Stimulated activated CD4-positive, alpha-beta T cell treated with anti-CD3 and anti-CD28 coated beads, Interleukin-1b, Interleukin-23, amount 100 ng/mL, for 4 hours (primary cell): Measurements from ENCODE around the gene CAPN13.

ENCODE experiments used
- DNase-seq, 2 donors: peaks; one replicate each; pipeline ENCODE4 v3.0.0-alpha.2; 2020; ENCODE audit warnings: low read depth in 2 of 2

The CAPN13 gene, protein sequence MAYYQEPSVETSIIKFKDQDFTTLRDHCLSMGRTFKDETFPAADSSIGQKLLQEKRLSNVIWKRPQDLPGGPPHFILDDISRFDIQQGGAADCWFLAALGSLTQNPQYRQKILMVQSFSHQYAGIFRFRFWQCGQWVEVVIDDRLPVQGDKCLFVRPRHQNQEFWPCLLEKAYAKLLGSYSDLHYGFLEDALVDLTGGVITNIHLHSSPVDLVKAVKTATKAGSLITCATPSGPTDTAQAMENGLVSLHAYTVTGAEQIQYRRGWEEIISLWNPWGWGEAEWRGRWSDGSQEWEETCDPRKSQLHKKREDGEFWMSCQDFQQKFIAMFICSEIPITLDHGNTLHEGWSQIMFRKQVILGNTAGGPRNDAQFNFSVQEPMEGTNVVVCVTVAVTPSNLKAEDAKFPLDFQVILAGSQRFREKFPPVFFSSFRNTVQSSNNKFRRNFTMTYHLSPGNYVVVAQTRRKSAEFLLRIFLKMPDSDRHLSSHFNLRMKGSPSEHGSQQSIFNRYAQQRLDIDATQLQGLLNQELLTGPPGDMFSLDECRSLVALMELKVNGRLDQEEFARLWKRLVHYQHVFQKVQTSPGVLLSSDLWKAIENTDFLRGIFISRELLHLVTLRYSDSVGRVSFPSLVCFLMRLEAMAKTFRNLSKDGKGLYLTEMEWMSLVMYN

DNA sequence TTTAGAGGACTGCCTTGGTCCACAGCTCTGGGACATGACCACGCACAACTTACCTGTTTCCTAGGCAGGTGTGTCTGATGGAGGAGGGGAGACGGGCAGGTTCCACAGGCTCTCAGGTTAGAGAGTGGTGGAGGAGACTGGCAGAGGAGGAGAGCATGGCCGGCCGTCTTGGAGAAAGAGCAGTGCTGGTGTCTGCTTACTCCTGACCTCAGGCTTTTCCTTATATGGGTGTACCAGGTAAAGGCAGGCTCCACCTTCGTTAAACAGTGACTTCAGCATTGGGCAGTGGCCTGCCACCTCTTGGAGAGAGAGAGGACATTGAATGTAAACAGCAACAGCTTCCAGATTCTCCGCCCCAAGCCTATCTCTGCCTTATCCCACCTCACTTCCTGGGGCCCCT is at the start of gene CAPN13:
TSS of gene CAPN13 (minus strand) at position 198 of the 400 bp plus-strand sequence. CDS start 20,121 bp downstream, outside the sequence.
- DNase-seq: no peak

DNA sequence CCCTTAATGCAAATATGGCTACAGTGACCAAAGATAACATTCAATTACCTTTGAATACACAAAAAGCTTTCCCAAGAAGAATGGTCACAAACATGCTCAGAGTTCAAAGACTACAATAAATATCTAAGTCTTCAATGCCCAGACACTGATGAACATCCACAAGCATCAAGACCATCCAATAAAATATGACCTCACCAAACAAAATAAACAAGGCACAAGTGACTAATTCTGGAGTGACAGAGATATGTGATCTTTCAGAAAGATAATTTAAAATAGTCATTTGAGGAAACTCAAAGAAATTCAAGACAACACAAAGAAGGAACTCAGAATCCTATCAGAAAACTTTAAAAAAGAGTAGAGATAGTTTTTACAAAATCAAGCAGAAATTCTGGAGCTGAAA is 40.6 kb upstream of the CAPN13 start:
- DNase-seq: no peak

DNA sequence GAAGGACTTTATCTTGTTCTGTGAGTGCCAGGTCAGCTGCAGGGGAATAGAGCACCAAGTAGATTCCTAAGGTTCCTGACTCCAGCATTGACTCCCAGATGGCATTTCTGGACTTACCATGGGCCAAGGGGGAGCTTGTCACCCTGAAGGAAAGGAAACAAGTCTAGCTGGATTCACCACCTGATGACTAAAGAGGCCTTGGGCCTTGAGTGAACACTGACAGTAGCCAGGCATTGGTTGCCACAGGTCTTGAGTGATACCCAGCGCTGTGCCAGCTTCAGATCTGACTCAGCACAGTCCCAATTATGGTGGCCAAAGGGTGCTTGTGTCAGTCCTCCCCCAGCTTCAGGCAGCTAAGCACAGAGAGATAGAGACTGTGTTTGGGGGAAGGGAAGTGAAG is 40.1 kb upstream of the CAPN13 start:
- DNase-seq: no peak

DNA sequence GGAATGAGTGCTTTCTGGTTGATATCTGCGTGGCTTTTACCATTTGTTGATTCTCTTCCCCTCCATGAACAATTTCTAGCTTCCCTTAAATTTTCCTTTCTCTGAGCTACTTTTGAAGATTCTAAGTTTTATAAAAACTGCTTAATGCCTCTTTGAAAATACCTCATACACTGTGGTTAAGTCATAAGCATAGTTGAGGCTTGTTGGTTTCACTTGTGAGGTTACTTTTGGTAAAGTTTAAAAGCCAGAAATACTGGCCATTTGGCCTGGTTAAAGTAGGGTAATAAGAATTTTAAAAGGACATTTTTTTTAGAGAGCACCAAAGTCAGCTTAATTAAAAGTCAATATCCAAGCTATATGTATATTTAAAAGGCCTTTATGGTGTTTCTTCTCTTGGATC is 21.3 kb upstream of the CAPN13 start:
- no peak for DNase-seq

DNA sequence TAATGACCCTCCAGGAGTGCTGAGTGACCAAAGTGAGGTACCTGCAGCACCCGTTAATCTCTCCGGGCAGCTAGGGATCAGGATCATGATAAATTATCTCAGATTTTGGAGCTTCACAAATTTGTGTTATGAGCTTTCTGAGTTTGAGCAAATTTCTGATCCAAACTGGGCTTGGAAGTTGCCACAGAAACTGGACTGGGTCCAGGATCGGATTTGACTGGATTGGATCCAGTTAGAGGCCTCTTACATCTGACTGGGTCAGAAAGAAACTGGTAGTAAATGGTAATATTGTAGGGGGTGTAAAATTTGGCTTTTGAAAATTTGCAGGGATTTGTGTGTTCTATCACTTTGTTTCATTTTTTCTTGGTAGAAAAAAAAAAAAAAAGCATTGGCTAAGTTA is 19.7 kb upstream of the CAPN13 start:
- DNase-seq: no peak

DNA sequence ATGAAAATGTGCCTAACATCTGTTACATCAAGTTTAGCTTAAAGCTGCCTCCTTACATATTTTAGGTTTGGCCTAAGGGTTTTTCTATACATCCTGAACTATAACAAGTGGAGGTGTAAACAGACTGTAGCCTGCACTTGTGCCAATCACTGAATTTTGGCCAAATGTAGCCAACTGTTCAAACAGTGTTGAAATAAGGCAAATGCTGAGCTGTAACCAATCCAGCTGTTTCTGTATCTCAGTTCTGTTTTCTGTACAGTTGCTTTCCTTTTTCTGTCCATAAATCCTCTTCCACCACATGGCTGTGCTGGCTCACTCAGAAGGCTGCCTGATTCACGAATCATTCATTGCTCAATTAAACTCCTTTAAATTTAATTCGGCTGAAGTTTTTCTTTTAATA is 19.2 kb upstream of the CAPN13 start:
- DNase-seq: no peak

DNA sequence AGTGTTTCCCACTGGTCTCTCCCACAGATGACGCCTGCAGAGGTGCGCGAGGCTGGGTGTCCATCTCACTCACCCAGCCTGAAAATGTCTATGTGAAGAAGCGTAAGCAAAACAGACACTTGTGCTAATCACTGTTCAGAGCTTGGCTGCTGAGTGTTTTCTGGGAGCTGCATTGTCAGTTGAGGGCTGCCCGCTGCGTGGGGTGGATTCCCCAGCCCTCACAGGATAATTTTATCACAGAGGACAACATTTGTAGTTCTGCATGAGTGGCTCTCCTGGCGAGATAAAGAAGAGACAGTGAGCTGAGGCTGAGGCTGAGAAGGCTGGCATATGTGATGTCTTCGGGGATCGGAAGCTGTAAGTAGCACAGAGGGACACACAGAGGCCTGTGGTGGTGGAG is 16.2 kb upstream of the CAPN13 start:
- no peak for DNase-seq

DNA sequence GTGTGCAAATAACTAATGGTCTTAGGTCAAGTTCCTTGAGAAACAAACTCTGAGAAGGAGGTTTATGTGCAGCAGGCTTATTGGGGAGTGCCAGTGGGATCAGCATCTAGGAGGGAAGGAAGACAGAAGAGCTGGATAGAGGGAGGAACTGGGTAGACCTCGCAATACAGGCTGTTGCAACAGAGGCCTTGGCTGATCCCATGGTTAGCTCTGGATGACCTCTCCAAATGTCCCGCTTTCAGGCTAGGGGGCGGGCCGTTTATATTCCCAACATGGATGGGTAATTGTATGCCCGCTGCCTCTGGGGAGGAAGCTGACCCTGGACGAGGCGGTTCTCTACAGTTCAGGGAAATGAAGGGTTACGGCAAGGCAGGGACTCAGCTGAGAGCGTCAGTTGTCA is 14.7 kb upstream of the CAPN13 start:
- no peak for DNase-seq

DNA sequence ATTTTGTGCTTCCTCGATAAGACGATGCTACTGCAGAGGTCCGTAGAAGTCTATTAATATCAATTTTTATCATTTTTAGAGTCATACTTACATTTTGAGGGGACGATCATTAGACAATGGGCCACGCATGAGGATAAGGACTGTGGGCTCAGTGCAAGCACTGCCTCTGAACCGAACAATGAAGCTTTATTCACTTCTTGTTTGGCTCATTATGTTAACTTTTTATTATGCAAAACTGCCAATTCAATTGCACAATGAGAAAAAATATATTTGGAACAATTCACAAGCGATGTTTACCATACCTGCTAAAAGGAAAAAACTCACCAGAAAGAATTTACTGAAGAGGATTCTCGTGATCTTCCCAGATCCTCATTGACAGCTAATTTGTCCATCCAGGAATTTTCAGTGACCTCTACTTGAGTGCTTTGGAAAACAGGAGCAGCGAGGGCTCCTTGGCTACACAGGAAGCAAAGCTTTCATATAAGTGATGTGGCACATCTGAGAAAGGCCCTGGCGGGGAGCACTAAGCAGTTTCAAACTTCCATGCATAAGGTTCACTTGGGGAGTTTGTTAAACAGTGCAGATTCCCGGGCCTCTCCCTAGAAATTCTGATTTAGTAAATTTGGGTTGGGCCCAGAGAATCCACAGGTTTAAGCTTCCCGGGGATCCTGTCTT is 13.3 kb upstream of the CAPN13 start:
- no peak for DNase-seq

DNA sequence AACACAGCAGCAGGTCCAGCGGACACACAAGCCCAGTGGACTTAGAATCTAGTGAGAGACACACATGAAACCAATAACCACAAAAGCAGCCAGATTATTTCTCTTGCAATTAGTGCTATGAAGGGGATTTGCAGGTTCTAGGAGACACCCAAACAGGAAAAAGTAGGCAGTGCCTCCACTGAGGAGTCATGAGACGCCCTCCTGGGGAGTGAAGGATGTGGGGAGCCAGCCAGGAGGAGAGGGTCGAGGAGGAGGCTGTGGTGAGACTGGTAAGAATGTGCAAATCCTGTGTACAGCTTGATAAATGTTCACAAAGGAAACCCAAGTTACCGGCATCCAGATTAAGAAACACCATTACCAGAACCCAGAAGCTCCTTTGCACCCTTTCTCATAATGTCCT is 2.7 kb upstream of the CAPN13 start:
- no peak for DNase-seq

DNA sequence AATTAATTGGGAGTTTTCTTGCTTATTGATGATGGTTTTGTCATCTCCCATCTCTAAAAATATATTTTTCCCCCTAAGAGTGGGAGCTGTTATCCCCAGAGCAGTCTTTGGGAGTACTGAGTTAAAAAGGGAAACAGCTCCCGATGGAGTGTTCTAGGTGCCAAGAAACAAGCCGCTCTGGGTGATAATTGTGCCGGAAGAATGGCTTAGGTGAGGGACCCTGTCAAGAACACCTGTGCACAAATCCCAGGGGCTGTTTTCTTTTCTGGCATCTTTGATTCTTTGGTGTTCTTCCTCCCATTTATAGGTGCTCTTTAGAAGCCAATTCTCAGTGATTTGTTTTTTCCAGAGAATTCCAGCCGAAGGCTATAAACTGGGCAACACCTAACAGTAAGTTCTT is 1.4 kb upstream of the CAPN13 start:
- DNase-seq: no peak

DNA sequence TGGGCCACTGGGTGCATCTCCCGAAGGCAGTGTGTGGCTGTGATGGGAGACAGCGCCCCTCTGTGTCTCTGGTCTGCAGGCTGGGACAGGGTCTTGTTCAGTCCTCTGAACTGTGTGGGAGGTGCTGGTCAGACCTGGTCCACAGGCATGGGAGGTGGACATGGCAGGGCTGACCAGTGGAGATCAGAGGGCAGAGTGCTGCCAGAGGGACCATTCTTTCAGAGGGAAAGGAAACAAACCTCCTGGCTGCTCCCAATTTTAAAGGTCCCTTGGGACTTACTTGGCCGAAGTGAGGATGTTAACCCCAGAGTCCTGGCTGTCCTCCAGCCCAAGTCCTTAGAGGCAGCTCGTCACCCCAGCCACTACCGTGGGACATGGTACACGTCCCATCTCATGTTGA is 4.0 kb downstream of the CAPN13 start:
- no peak for DNase-seq

DNA sequence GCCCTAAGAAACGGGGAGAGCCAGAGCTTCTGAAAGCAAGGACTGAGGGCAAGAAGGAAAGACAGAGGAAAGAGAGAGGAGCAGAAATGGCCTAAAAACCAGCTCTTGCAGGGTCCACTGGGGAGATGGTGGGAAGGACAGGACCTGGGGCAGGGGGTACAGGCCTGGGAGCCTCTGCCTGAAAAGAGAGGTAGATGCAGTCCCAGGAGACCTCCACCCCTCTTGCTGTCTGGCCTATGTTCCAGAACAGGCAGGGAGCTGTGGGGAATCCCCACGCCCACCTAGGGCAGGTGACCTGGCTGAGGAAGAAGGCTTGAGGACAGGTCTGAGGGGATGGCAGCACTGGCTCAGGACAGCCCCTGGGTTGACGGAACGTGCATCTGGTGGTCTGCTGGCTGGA is 4.6 kb downstream of the CAPN13 start:
- DNase-seq: no peak

DNA sequence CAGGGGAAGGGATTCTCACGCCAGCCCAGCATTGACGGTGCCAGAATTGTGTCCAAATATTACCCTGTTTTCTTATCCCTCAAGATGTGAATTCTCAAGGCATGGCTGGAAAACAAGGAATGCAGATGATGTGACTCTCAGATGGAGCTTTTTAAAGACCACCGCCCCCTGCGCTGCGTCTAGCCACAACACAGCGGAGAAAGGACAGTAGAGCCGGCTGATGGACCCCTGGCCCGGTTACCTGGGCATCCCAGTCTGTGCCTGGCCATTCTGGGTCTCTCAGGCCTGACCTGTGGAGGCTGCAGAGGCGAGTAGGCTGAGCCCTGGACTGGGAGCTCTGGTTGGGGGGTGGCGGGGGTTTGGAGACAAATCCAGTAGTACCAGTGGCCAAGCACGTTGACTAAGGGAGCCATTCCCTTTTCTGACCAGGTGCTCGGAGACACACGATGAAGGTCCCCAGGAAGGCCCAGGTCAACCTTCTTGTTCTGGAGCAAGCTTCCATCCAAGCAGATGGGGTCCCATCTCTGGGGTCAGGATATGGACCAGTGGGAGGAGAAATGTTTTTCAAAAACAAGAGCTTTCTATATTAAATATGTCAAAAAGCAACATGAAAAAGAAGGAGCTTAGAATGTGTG is 5.3 kb downstream of the CAPN13 start:
- DNase-seq: no peak

DNA sequence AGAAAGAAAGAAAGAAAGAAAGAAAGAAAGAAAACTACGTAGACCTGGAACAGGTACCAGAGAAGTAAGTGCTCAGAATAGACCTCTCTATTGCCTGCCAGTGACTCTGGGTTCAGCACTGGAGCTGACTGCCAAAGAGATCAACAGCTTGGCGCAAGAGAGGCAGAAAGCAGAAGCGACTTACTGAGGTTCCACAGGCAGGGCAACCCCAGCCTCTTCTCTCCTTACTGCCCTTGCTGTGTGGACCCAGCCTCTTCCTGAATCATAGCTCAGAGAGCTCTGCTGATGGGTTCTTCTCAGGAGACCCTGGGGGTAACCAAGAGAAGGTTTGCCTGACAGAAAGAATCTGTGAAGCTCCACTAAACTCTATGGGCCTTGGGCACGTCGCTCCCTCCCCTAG is 7.1 kb downstream of the CAPN13 start:
- DNase-seq: no peak

DNA sequence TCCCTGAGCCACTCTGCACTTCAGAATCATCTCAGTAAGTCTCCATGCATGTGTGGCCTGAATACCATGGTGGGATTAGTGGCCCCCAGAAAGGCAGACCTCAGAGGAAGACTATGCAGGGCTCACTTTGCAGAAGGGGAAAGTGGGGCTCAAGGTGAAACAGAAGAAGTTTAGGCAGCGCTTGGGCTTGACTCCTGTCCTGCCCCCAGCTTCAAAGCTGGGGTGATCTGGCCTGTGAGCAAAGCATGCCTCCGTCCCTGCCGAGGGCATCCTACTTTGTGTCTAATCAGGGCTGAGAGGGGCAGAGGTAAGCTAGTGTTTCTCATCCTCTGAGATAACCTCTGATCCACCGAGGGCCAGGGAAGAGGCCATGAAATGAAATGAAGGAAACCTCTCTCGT is 7.9 kb downstream of the CAPN13 start:
- DNase-seq: no peak

DNA sequence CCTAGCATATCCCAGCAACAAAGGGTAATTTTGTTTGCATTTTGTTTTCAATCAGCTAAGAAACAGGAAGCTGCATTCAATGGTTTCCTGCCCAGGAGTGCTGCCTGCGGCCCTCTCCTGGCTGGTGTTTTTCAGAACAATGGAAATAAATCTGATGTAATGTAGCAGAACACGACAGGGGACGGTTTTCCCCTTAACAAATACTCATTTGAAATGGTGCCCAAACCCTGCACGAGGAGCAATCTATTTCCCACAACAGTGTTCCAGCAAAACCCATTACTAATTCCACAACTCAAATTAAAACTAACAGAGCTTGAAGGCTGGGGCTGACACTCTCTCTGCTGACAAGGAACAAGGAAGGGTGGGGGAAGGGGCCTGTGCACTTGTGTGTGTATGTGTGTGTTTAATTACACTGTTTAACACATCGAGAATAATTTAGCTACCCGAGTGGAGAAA is 8.7 kb downstream of the CAPN13 start:
- DNase-seq: no peak

DNA sequence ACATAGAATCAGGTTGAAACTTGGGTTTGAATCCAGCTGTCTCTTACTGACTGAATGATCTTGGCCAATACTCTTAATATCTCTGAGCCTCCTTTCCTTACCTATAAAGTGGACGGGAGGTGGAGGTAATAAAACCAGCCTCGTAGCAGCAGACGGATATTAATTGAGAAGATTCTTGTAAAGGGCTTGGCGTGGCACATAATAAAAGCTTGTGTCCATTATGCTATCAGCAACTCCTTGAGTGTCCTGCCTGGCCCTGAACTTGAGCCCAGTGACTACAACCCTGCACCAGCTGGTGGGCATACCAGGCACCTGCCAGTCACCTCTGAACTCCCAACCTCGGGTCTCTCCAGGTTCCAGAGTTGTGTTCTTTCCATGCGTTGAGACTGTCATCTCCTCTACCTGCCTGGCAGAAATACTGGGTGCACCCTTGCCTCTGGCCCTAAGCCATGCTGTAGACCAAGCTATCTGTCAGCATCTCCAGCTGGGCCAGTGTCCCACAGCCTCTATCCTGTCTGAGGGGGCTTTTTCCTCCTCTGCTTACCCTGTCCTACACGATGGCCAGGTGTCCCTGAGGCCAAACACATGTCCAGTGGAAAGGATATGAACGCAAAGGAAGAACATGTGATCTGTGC is 9.7 kb downstream of the CAPN13 start:
- no peak for DNase-seq

DNA sequence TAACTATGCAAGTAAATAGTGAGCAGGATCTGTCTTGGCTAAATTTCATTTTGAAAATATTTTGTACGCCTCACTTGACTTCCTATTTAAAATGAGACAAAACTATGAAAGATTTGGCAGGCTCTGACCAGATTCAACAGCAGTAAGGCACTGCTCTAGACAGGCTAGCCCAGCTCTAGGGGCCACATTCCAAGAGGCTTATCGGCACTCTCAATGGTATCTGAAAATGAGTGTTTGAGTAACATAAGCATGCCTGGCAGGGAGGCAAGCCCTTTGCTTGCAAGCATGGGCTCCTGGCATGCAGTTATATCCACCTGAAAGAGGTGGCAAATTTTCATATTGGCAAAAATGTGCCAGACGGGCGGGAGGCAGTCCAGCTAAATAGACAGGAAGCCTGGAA is 10.5 kb downstream of the CAPN13 start:
- no peak for DNase-seq

DNA sequence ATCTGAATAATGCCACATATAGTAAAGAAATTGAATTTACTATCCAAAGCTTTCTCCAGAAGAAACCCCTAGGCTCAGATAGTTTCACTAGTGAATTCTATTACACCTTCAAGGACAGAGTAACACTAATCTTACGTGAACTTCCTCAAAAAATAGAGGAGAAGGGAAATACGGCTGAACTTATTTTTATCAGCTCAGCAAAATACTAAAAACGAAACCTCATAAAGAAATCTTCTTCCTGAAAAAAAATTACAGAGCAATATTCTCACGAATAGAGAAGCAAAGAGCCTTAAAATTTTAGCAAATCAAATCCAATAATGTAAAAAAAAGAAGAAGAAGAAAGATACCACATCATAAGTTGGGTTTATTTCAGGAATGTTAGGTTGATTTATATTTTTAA is 14.7 kb downstream of the CAPN13 start:
- no peak for DNase-seq

DNA sequence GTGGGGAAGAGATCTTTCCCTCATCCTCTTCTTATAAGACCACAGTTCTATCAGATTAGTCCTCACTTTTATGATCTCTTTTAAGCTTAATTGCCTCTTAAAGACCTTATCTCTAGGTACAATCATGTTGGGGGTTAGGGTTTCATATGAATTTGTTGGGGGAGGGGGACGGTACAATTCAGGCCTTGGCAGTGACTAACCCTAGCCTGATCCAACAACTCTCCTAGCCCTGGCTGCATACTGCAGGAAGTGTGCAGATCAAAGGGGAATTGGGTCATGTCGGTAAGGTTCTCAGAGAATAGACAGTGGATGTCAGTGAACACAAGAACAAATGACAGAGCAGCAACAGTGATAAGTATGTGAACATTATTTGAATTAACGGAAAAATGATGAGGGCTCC is 16.4 kb downstream of the CAPN13 start:
- DNase-seq: no peak

DNA sequence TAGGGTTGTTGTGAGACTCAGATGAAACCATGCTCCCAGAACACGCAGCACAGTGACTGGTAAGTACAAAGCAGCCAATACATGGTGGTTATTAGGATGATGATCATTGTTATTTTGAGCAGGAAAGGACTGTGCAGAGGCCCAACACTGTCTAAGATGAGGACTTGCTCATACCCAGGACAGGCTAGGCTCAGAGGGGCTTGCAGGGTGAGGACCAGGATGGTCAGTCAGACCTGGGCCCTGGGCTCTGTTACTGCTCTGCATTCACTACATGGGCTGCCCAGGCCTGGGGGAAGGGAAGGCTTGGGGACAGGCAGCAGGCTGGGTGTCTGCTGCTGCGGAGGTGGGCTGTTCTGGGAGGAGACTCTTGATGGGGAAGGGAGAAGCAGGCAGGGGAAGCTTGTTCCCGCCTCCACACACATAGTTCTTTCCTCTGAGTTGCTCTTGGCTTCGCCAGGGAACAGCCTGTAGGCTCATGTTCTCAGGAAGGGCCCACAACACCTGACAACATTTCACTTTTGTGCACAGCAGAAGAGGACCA is 17.5 kb downstream of the CAPN13 start:
- DNase-seq: no peak
